GM12875 (cell line): ENCODE data around the gene SETBP1.

ENCODE experiments used
- H3K4me3 ChIP-seq: one replicate; pipeline ENCODE4 v1.5.1; 2011; ENCODE audit warnings: low read depth, low read length, control low read depth
- CTCF ChIP-seq: IDR thresholded peaks from 2 replicates; pipeline ENCODE4 v1.5.1; 2011; ENCODE audit warnings: low read depth, mild to moderate bottlenecking, control low read depth, inconsistent platforms, low read length, moderate library complexity, borderline replicate concordance; ENCODE audit not compliant: insufficient read depth

The SETBP1 gene

GRCh38 chr18:44638811-44639210 is 41.9 kb upstream of the SETBP1 start:
- TF ChIP-seq CTCF, result no peak
- no peak overlapping the region for H3K4me3 ChIP-seq

- no peak overlapping the region for H3K4me3 ChIP-seq
- TF ChIP-seq CTCF, result no peak
These were observed 37.7 kb upstream of the SETBP1 start for GRCh38 chr18:44643004-44643403.

GRCh38 chr18:44651478-44651877 is 29.2 kb upstream of the SETBP1 start:
- H3K4me3 ChIP-seq, result no peak overlapping the region
- TF ChIP-seq CTCF, result no peak

- TF ChIP-seq CTCF, result no peak
- no peak overlapping the region for H3K4me3 ChIP-seq
These were observed 28.6 kb upstream of the SETBP1 start for GRCh38 chr18:44651918-44652572.

- TF ChIP-seq CTCF, result no peak
- H3K4me3 ChIP-seq, result no peak overlapping the region
These were observed 28.0 kb upstream of the SETBP1 start for GRCh38 chr18:44652722-44653121.

- no peak overlapping the region for H3K4me3 ChIP-seq
- no peak for TF ChIP-seq CTCF
These were observed 26.1 kb upstream of the SETBP1 start for GRCh38 chr18:44654573-44654972.

- no peak overlapping the region for H3K4me3 ChIP-seq
These were observed 25.3 kb upstream of the SETBP1 start for GRCh38 chr18:44655435-44655834.

More at GRCh38 chr18:44655435-44655834, 25.3 kb upstream of the SETBP1 start:
- no peak for TF ChIP-seq CTCF
